Body of pancreas (tissue), 4 donors: Measurements from ENCODE around the gene RIMBP2. TPM values are rescaled to one million over a fixed set of nuclear protein-coding genes. Genes with fewer than 3 reads are reported as not detected.

ENCODE experiments used
- ATAC-seq: fragments of 150-250 bp; one replicate; pipeline ENCODE4 v1.9.1; 2016
- DNase-seq, 4 donors: peaks; one replicate each; pipeline ENCODE4 v3.0.0-alpha.2; 2019
- H3K27ac ChIP-seq, 4 donors: fragments of 200-600 bp; sonication (generic); 1 replicate in 3 of 4; 2 replicates in 1 of 4; pipeline versions ENCODE4 v1.5.1 to v1.6.1; 2016 to 2019; ENCODE audit warnings: mild to moderate bottlenecking in 1 of 4, mixed read lengths in 1 of 4, moderate library complexity in 1 of 4
- H3K27me3 ChIP-seq, 2 donors: fragments of 200-600 bp; sonication (generic); one replicate each; pipeline ENCODE4 v1.6.0; 2016; ENCODE audit warnings: mild to moderate bottlenecking in 1 of 2
- H3K36me3 ChIP-seq, 2 donors: fragments of 200-600 bp; sonication (generic); replicated peaks in 1 of 2; 2 replicates each; pipeline ENCODE4 v1.5.1; 2016; ENCODE audit warnings: low read depth in 2 of 2; ENCODE audit not compliant: insufficient read depth in 1 of 2
- H3K4me1 ChIP-seq: fragments of 200-600 bp; sonication (generic); one replicate; pipeline ENCODE4 v1.6.0; 2016
- H3K4me3 ChIP-seq, 2 donors: fragments of 200-600 bp; sonication (generic); 1 replicate in 1 of 2; 2 replicates in 1 of 2; pipeline ENCODE4 v1.5.1; 2016 to 2019
- H3K9me3 ChIP-seq, 3 donors: fragments of 200-600 bp; sonication (generic); 1 replicate in 2 of 3; 2 replicates in 1 of 3; pipeline ENCODE4 v1.5.1; 2016
- POLR2A ChIP-seq, 3 donors: fragments of 450-650 bp; IDR thresholded peaks; one replicate each; pipeline ENCODE4 v1.6.1; 2016; ENCODE audit warnings: antibody characterized with exemption in 3 of 3, mild to moderate bottlenecking in 2 of 3
- WGBS, 2 donors: methylation state at CpG; one replicate each; pipeline ENCODE4 v1.1.5; 2017; 5-methylcytosine and 5-hydroxymethylcytosine counted together
- intact Hi-C: fragments of 100-400 bp; cut with DNase I; formaldehyde crosslinking; loops from one replicate; pipeline ENCODE4 v1.15.1; 2023
- total RNA-seq, 2 donors: library from RNA; depleted of rRNA; stranded (reverse); fragments of >200 nt; gene quantifications; one replicate each; pipeline ENCODE4 v1.1.0, GENCODE V29; 2016
- TF ChIP-seq, protein P1 (sequence below), 7 experiments: fragments of 450-650 bp in 4 of 7; fragments of 200-600 bp in 3 of 7; sonication (generic) in 3 of 7; IDR thresholded peaks; one replicate each; pipeline ENCODE4 v1.5.1; 2016 to 2019; ENCODE audit warnings: antibody characterized with exemption in 7 of 7

The RIMBP2 gene
- total RNA-seq, 2 donors from 2014 or later, result 7.3 to 27.4 TPM

GRCh38 chr12:130511285-130511684, 204.8 kb downstream of the RIMBP2 start:
- peaks cover 0 to 6% (median 0%) of the 10 kb centered on the region in 3 donors for H3K9me3 ChIP-seq
- H3K36me3 ChIP-seq, result no peaks in the 10 kb centered on the region
- H3K27me3 ChIP-seq, result no peaks in the 10 kb centered on the region
- H3K4me3 ChIP-seq, result no peak overlapping the region
- intact Hi-C loops, result no loop called here
- no peaks in the 10 kb centered on the region for H3K4me1 ChIP-seq
- H3K27ac ChIP-seq, result no peak overlapping the region
- no peak for TF ChIP-seq POLR2A (IDR thresholded peaks at IDR 0.05)
- TF ChIP-seq, protein P1, sequence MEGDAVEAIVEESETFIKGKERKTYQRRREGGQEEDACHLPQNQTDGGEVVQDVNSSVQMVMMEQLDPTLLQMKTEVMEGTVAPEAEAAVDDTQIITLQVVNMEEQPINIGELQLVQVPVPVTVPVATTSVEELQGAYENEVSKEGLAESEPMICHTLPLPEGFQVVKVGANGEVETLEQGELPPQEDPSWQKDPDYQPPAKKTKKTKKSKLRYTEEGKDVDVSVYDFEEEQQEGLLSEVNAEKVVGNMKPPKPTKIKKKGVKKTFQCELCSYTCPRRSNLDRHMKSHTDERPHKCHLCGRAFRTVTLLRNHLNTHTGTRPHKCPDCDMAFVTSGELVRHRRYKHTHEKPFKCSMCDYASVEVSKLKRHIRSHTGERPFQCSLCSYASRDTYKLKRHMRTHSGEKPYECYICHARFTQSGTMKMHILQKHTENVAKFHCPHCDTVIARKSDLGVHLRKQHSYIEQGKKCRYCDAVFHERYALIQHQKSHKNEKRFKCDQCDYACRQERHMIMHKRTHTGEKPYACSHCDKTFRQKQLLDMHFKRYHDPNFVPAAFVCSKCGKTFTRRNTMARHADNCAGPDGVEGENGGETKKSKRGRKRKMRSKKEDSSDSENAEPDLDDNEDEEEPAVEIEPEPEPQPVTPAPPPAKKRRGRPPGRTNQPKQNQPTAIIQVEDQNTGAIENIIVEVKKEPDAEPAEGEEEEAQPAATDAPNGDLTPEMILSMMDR (IDR thresholded peaks at IDR 0.05), result no peak
- WGBS, 2 donors, result 62 to 78% methylated on average over 11 to 12 of the region's 12 CpGs
- ATAC-seq (no peak), DNase-seq (no peak)

GRCh38 chr12:130509454-130509853, 206.6 kb downstream of the RIMBP2 start:
- Histone ChIP-seq H3K9me3 (no peaks in the 10 kb centered on the region), H3K4me1 (no peaks in the 10 kb centered on the region), H3K27me3 (no peaks in the 10 kb centered on the region), H3K36me3 (no peaks in the 10 kb centered on the region), H3K27ac (no peak overlapping the region), H3K4me3 (no peak overlapping the region)
- TF ChIP-seq, protein P1 (IDR thresholded peaks at IDR 0.05), result no peak
- no peak for TF ChIP-seq POLR2A (IDR thresholded peaks at IDR 0.05)
- intact Hi-C loops, result no loop called here
- 65 to 79% methylated on average over 5 of the region's 5 CpGs for WGBS, 2 donors
- DNase-seq (no peak), ATAC-seq (no peak)

DNA sequence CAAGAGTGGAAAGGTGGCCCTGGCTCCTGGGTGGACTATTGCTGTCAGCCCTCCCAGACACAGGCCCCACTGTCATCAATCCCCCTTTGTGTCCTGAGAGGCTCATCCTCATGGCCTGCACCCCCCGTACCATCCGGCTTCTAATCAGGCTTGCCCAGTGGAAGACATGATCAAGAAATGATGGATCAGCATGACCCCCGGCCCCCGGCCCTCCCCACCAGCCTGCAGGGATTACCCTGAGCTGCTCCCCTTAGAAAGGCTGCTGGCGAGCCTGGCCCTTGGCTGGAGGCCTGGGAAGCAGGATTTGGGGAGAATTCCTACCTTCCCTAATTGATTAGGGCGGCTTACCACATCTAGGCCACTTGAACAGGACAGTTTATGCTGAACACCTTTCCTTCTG, 207.3 kb downstream of the RIMBP2 start:
- 77 to 92% methylated on average over 2 to 6 of the region's 6 CpGs for WGBS, 2 donors
- TF ChIP-seq, protein P1 (IDR thresholded peaks at IDR 0.05), result no peak
- TF ChIP-seq POLR2A (IDR thresholded peaks at IDR 0.05), result no peak
- Histone ChIP-seq H3K27ac (no peak overlapping the region), H3K4me1 (no peaks in the 10 kb centered on the region), H3K27me3 (no peaks in the 10 kb centered on the region), H3K36me3 (no peaks in the 10 kb centered on the region), H3K4me3 (no peak overlapping the region), H3K9me3 (no peaks in the 10 kb centered on the region)
- ATAC-seq (no peak), DNase-seq (no peak)
- intact Hi-C loops, result no loop called here

DNA sequence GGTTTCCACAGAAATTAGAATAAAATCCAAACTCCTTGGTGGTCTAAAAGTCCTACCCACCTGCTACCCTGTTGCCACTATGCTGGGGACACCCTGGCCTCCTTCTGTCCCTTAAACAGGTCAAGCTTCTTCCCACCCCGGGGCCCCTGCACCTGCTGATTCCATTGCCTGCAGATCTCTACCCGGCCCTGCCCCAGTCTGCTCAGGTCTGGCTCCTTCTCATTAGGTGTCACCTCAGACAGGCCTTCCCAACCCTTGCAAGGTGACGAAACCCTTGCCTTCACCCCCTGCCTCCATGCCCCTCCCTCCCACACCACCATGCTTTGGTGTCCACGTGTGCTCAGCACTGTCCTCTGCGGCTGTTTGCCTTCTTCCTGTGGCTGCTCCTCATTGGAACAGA, 207.8 kb downstream of the RIMBP2 start:
- Histone ChIP-seq H3K27ac (no peak overlapping the region), H3K27me3 (no peaks in the 10 kb centered on the region), H3K36me3 (no peaks in the 10 kb centered on the region), H3K4me3 (no peak overlapping the region), H3K4me1 (no peaks in the 10 kb centered on the region), H3K9me3 (no peaks in the 10 kb centered on the region)
- no peak for TF ChIP-seq POLR2A (IDR thresholded peaks at IDR 0.05)
- TF ChIP-seq, protein P1 (IDR thresholded peaks at IDR 0.05), result no peak
- intact Hi-C loops, result no loop called here
- DNase-seq (no peak), ATAC-seq (no peak)
- WGBS, 2 donors, result 66 to 67% methylated on average over 5 of the region's 5 CpGs

DNA sequence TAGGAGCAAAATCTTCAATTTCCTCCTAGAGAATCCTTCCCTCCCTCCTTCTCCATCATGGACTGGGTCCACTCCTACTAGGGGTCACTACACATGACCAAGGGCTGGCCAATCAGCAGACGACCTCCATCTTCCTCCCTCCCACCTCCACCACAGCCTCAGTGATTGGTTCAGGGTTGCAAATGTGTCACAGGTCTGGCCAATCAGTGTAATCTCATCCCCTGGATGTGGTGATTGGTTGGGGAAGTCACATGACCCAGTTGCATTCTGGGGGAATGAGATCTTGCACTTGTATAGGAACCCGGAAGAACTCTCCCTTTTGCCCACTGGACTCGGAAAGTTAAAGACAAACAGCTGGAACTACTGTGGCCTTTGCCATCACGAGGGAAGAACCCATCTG, 209.3 kb downstream of the RIMBP2 start:
- TF ChIP-seq, protein P1 (IDR thresholded peaks at IDR 0.05), result no peak
- TF ChIP-seq POLR2A (IDR thresholded peaks at IDR 0.05), result no peak
- Histone ChIP-seq H3K4me1 (no peaks in the 10 kb centered on the region), H3K4me3 (no peak overlapping the region), H3K9me3 (no peaks in the 10 kb centered on the region), H3K27me3 (no peaks in the 10 kb centered on the region), H3K36me3 (no peaks in the 10 kb centered on the region), H3K27ac (no peak overlapping the region)
- DNase-seq, result no peak
- 63% methylated on average over 4 of the region's 4 CpGs for WGBS, 2 donors
- intact Hi-C loops, result no loop called here
- ATAC-seq, result no peak
